Measurements from ENCODE around the gene HSD17B12.
"Not testable (repeated sequence)": the region's sequence is repeated elsewhere in the genome, so short reads cannot be mapped to it uniquely, and the experiment has no call there.

DNA sequence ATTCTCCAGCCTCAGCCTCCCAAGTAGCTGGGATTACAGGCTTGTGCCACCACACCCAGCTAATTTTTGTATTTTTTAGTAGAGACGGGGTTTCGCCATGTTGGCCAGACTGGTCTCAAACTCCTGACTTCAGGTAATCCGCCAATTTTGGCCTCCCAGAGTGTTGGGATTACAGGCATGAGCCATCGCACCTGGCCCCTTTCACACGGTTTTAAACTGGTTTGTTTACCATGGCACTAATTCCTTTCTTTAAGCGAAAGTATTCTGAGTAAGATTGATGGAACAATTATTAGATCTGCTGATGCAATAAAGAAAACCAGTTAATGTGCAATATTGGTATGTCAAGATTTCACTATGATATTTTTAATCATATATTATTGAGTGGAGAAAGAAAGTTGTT is 9.3 kb upstream of the HSD17B12 start:
- TF ChIP-seq POLR2A (IDR thresholded peaks at IDR 0.05; ENCODE audit: low read length); GATA1 (IDR thresholded peaks at IDR 0.05; ENCODE audit: low read depth, low read length): not testable (repeated sequence)

Data from erythroblast (primary cell).